Fibroblast of the aortic adventitia (primary cell): ENCODE data around the gene C17orf67. TPM values are rescaled to one million over a fixed set of nuclear protein-coding genes. Genes with fewer than 3 reads are reported as not detected.

Experiments
- DNase-seq: peaks from one replicate; pipeline ENCODE4 v3.0.0-alpha.2; 2010; ENCODE audit warnings: low read depth
- H3K4me3 ChIP-seq: 2 replicates; pipeline ENCODE4 v1.5.1; 2011; ENCODE audit warnings: low read depth, mild to moderate bottlenecking, control low read depth, low read length, moderate library complexity
- CTCF ChIP-seq: IDR thresholded peaks from 2 replicates; pipeline ENCODE4 v1.5.1; 2011; ENCODE audit warnings: mild to moderate bottlenecking, low read length, control low read depth, inconsistent platforms; ENCODE audit not compliant: insufficient read depth
- total RNA-seq: library from RNA; depleted of rRNA; stranded (reverse); fragments of >200 nt; gene quantifications from 2 replicates; pipeline ENCODE4 v1.2.3, GENCODE V29; 2012; ENCODE audit warnings: low replicate concordance

C17orf67 gene
- total RNA-seq, result 0.41 and 0.99 TPM in 2 replicates

- peak; percentile 96 for DNase-seq
- TF ChIP-seq CTCF, result no peak
- peak within 1 kb of the TSS; percentile 82 for H3K4me3 ChIP-seq
Measured at GRCh38 chr17:56833809-56834379, at the start of gene C17orf67, which contains the start of gene DGKE. C17orf67 (minus strand) TSS chr17:56833920; CDS start chr17:56815810, 18,110 bp downstream. DGKE (plus strand) TSS chr17:56834151; CDS start chr17:56834796, 645 bp downstream.

GRCh38 chr17:56881685-56882295, 48.1 kb upstream of the C17orf67 start:
- no peak for TF ChIP-seq CTCF

GRCh38 chr17:56880571-56880970, 46.9 kb upstream of the C17orf67 start:
- DNase-seq, result no peak
- H3K4me3 ChIP-seq, result no peak overlapping the region
- TF ChIP-seq CTCF, result no peak

More at GRCh38 chr17:56881685-56882295, 48.1 kb upstream of the C17orf67 start:
- no peak for DNase-seq
- H3K4me3 ChIP-seq, result no peak overlapping the region

GRCh38 chr17:56880133-56880532, 46.4 kb upstream of the C17orf67 start:
- H3K4me3 ChIP-seq, result no peak overlapping the region
- no peak for TF ChIP-seq CTCF
- DNase-seq, result no peak

GRCh38 chr17:56879280-56879679, 45.6 kb upstream of the C17orf67 start:
- no peak for TF ChIP-seq CTCF

GRCh38 chr17:56876766-56877179, 43.1 kb upstream of the C17orf67 start:
- no peak for TF ChIP-seq CTCF
- DNase-seq, result no peak
- H3K4me3 ChIP-seq, result no peak overlapping the region

More at GRCh38 chr17:56879280-56879679, 45.6 kb upstream of the C17orf67 start:
- no peak overlapping the region for H3K4me3 ChIP-seq
- DNase-seq, result no peak
